ENCODE measurements around the gene PIP5K1C.

The PIP5K1C gene

GRCh38 chr19:3620817-3621547, 79.3 kb downstream of the PIP5K1C start:
- no peaks in the 10 kb centered on the region for H3K27me3 ChIP-seq (ENCODE audit: control insufficient read depth, insufficient read depth, low read length)
- peaks cover 3% of the 10 kb centered on the region for H3K36me3 ChIP-seq (ENCODE audit: control insufficient read depth, low read depth, low read length)
- no peak overlapping the region for H3K9ac ChIP-seq (ENCODE audit: low read length)
- no peaks in the 10 kb centered on the region for H3K9me3 ChIP-seq (ENCODE audit: control insufficient read depth, low read depth, low read length)
- no peaks in the 10 kb centered on the region for H3K4me1 ChIP-seq (ENCODE audit: control insufficient read depth, low read depth, low read length)
- no peak overlapping the region for H3K4me3 ChIP-seq (ENCODE audit: low read length)
- no peak overlapping the region for H3K27ac ChIP-seq (ENCODE audit: low read length)

DNA sequence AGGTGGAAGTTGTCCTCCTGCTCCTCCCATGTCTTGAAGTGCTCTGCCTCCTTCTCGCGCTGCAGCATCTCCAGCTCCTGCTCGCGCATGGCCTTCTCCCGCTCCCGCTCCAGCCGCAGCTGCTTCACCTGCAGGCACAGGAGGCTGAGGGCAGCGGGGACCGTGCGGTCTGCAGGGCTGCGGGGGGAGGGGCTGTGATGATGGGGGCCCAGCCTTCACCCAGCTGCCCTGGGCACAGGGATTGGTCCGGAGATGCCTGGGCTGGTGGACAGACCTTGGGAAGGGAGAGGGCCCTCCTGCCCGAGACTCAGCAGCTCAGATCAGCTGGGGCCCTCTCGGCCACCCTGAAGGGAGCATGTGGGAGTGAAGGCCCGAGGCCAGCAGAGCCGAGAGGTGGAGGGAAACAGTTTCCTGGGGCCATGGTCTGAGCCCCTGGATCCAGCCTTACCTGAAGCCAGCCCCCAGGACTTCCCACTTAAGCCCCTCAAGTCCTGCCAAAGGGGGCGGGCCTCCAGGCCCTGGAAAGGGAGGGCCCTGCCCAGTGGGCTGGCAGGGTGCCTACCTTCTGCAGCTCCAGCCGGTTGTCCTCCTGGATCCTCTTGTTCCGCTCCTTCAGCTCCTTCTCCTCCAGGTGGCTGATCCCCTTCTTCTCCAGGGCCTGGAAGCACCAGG, 80.0 kb downstream of the PIP5K1C start:
- H3K9ac ChIP-seq (ENCODE audit: low read length), result no peak overlapping the region
- H3K4me1 ChIP-seq (ENCODE audit: control insufficient read depth, low read depth, low read length), result no peaks in the 10 kb centered on the region
- H3K9me3 ChIP-seq (ENCODE audit: control insufficient read depth, low read depth, low read length), result no peaks in the 10 kb centered on the region
- H3K27me3 ChIP-seq (ENCODE audit: control insufficient read depth, insufficient read depth, low read length), result no peaks in the 10 kb centered on the region
- no peak overlapping the region for H3K27ac ChIP-seq (ENCODE audit: low read length)
- peaks cover 3% of the 10 kb centered on the region for H3K36me3 ChIP-seq (ENCODE audit: control insufficient read depth, low read depth, low read length)
- no peak overlapping the region for H3K4me3 ChIP-seq (ENCODE audit: low read length)

GRCh38 chr19:3619631-3620012, 80.6 kb downstream of the PIP5K1C start:
- Histone ChIP-seq H3K36me3 (ENCODE audit: control insufficient read depth, low read depth, low read length) (peaks cover 3% of the 10 kb centered on the region), H3K27me3 (ENCODE audit: control insufficient read depth, insufficient read depth, low read length) (no peaks in the 10 kb centered on the region), H3K4me1 (ENCODE audit: control insufficient read depth, low read depth, low read length) (no peaks in the 10 kb centered on the region), H3K4me3 (ENCODE audit: low read length) (no peak overlapping the region), H3K27ac (ENCODE audit: low read length) (no peak overlapping the region), H3K9ac (ENCODE audit: low read length) (no peak overlapping the region), H3K9me3 (ENCODE audit: control insufficient read depth, low read depth, low read length) (no peaks in the 10 kb centered on the region)

DNA sequence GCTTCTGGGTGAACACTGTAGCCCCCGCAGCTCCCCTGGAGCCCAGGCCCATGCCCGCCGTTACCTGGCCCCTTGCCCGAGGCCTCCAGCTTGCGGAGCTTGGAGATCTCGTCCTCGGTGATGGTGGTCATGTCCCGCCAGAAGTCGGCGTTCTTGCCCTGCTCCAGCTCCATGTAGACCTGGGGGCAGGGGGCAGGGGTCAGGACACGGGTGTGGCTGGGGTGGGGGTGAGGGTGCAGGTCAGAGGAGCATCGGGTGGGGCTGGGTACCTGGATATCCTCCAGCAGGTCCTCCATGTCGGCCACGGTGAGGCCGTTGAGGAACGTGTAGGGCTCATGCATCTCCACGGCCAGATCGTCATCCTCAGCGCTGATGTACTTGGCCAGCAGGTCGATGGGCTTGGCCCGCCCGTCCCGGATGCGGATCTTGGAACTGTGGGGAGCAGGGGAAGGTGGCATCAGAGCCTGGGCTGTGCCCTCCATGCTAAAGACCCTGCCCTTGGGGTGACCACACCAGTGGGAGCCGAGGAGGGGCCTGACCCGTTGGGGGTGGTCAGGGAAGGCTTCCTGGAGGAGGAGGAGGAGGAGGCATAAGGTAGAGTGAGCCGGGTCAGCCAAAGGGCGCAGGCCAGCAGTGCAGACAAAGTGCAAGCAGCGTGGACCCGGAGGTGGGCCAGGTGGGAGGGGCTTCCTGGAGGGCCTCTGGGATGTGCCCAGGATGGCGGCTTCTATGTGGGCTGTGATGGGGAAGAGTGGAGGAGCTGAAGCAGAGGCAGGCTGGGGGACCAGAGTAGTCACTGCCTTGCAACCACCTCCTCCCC, 81.2 kb downstream of the PIP5K1C start:
- no peak overlapping the region for H3K9ac ChIP-seq (ENCODE audit: low read length)
- H3K4me1 ChIP-seq (ENCODE audit: control insufficient read depth, low read depth, low read length), result no peaks in the 10 kb centered on the region
- peaks cover 3% of the 10 kb centered on the region for H3K36me3 ChIP-seq (ENCODE audit: control insufficient read depth, low read depth, low read length)

DNA sequence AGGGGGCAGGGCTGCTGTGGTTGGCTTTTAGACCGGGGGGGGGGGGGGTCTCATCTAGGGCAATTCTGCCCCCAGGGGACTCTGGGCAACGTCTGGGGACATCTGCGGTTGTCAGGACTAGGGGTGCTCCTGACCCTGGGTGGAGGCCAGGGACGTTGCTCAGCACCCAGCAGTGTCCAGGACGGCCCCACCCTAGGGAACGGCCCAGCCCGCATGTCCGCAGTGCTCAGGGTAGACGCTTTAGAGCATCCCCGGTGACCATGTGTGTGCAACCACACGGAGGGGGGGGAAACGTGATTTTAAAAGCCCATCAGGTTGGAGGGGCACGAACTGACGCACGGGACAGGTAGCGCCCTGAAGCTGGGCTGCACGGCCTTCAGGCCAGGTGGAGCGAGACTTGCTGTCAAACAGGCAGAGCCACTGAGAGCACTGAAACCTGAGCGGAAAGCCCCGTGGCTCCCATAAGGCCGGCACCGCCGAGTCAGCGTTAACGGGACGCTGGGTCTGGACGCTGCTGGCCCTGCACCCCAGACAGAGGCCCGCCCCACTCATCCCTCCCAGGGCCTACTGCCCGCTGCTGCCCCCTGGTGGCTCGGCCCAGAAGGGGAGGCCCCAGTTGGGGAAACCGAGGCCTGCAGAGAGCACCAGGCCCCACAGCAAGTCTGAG, 82.0 kb downstream of the PIP5K1C start:
- H3K27ac ChIP-seq (ENCODE audit: low read length), result no peak overlapping the region
- H3K27me3 ChIP-seq (ENCODE audit: control insufficient read depth, insufficient read depth, low read length), result no peaks in the 10 kb centered on the region
- peaks cover under 1% of the 10 kb centered on the region for H3K36me3 ChIP-seq (ENCODE audit: control insufficient read depth, low read depth, low read length)
- no peak overlapping the region for H3K9ac ChIP-seq (ENCODE audit: low read length)
- no peaks in the 10 kb centered on the region for H3K4me1 ChIP-seq (ENCODE audit: control insufficient read depth, low read depth, low read length)
- no peak overlapping the region for H3K4me3 ChIP-seq (ENCODE audit: low read length)
- no peaks in the 10 kb centered on the region for H3K9me3 ChIP-seq (ENCODE audit: control insufficient read depth, low read depth, low read length)

More for the DNA sequence above, 81.2 kb downstream of the PIP5K1C start:
- H3K9me3 ChIP-seq (ENCODE audit: control insufficient read depth, low read depth, low read length), result no peaks in the 10 kb centered on the region
- H3K27me3 ChIP-seq (ENCODE audit: control insufficient read depth, insufficient read depth, low read length), result no peaks in the 10 kb centered on the region
- no peak overlapping the region for H3K27ac ChIP-seq (ENCODE audit: low read length)
- no peak overlapping the region for H3K4me3 ChIP-seq (ENCODE audit: low read length)

GRCh38 chr19:3617463-3617862, 82.8 kb downstream of the PIP5K1C start:
- H3K27ac ChIP-seq (ENCODE audit: low read length), result no peak overlapping the region
- no peaks in the 10 kb centered on the region for H3K36me3 ChIP-seq (ENCODE audit: control insufficient read depth, low read depth, low read length)
- H3K9me3 ChIP-seq (ENCODE audit: control insufficient read depth, low read depth, low read length), result no peaks in the 10 kb centered on the region
- no peak overlapping the region for H3K9ac ChIP-seq (ENCODE audit: low read length)
- H3K27me3 ChIP-seq (ENCODE audit: control insufficient read depth, insufficient read depth, low read length), result no peaks in the 10 kb centered on the region
- H3K4me3 ChIP-seq (ENCODE audit: low read length), result no peak overlapping the region
- H3K4me1 ChIP-seq (ENCODE audit: control insufficient read depth, low read depth, low read length), result no peaks in the 10 kb centered on the region

DNA sequence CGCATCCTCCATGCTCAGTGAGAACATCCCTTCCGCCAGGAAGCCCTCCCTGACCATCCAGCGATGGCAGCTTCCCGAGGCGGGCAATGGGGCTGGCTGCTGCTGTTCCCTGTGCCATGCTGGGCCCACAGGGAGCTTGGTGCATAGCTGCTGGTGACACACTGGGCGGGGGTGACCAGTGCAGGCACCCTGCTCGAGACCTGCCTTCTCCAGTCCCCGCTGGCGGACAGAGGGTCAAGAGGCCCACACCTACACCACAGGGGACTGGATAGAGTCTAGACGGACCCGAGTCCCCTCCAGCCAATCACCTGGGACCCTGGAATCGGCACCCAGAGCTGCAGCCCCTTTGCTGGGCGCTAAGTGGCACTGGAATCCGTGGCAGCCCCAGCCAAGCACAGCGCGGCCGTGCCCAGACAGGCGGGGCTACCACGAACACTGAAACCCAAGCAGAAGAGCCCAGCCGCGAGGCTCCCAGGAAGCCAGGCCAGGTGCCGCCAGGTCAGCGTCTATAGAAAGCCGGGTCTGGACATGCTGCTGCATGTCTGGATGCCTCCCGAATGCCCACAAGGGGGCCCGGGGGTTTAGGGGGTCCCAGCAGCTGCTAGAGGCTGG, 84.6 kb downstream of the PIP5K1C start:
- H3K27ac ChIP-seq (ENCODE audit: low read length), result no peak overlapping the region
- no peaks in the 10 kb centered on the region for H3K4me1 ChIP-seq (ENCODE audit: control insufficient read depth, low read depth, low read length)
- H3K27me3 ChIP-seq (ENCODE audit: control insufficient read depth, insufficient read depth, low read length), result no peaks in the 10 kb centered on the region
- no peak overlapping the region for H3K9ac ChIP-seq (ENCODE audit: low read length)
- H3K36me3 ChIP-seq (ENCODE audit: control insufficient read depth, low read depth, low read length), result peaks cover 6% of the 10 kb centered on the region
- H3K9me3 ChIP-seq (ENCODE audit: control insufficient read depth, low read depth, low read length), result no peaks in the 10 kb centered on the region
- no peak overlapping the region for H3K4me3 ChIP-seq (ENCODE audit: low read length)

GRCh38 chr19:3614858-3615505, 85.3 kb downstream of the PIP5K1C start:
- no peaks in the 10 kb centered on the region for H3K9me3 ChIP-seq (ENCODE audit: control insufficient read depth, low read depth, low read length)
- H3K4me1 ChIP-seq (ENCODE audit: control insufficient read depth, low read depth, low read length), result no peaks in the 10 kb centered on the region
- no peak overlapping the region for H3K4me3 ChIP-seq (ENCODE audit: low read length)
- H3K27me3 ChIP-seq (ENCODE audit: control insufficient read depth, insufficient read depth, low read length), result no peaks in the 10 kb centered on the region
- H3K9ac ChIP-seq (ENCODE audit: low read length), result no peak overlapping the region
- H3K36me3 ChIP-seq (ENCODE audit: control insufficient read depth, low read depth, low read length), result peaks cover 6% of the 10 kb centered on the region
- H3K27ac ChIP-seq (ENCODE audit: low read length), result no peak overlapping the region

DNA sequence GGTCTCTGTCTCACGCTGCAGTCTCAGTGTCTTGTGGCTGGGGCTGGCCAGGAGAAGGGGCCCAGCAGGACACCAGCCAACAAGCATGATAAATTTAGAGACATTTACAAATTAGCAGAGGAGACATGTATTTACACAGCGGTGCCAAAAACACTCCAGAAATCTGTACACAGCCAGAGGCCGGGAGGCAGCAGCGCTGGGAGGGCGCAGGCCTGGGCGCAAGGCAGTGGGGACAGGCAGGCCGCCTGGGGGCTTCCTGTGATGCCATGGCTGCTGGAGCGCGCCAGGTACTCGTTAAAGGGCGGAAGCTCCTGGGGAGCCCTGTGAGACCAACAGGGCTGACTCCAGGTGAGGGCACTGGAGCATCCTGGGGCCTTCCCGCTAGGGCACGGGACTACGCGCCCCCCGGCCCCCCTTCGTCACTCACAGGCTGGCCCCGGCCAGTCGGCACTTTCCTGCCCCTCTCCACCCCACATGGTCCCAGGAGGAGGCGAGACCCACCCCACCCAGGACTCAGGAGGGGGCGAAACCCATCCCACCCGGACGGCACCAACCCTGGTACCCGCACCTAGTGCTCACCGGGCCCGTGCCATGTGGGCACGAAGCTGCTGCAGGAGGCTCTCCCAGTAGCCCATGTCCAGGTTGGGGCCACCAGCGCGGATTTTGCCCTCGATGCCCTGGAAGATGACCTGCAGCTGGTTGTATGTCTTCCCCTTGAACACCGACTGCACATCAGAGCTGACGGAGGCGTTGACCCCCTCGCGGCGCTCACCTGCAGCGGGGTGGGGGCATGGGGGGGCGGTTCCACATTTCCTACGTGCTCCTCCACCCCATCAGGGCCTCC, 86.2 kb downstream of the PIP5K1C start:
- Histone ChIP-seq H3K36me3 (ENCODE audit: control insufficient read depth, low read depth, low read length) (peaks cover 6% of the 10 kb centered on the region), H3K4me1 (ENCODE audit: control insufficient read depth, low read depth, low read length) (no peaks in the 10 kb centered on the region), H3K27me3 (ENCODE audit: control insufficient read depth, insufficient read depth, low read length) (no peaks in the 10 kb centered on the region), H3K9ac (ENCODE audit: low read length) (no peak overlapping the region), H3K9me3 (ENCODE audit: control insufficient read depth, low read depth, low read length) (no peaks in the 10 kb centered on the region), H3K27ac (ENCODE audit: low read length) (no peak overlapping the region), H3K4me3 (ENCODE audit: low read length) (no peak overlapping the region)
